ENCODE measurements around the gene HEPACAM. TPM values are rescaled to one million over a fixed set of nuclear protein-coding genes. Genes with fewer than 3 reads are reported as not detected.

HEPACAM gene
- total RNA-seq, 1 donor from 2014 or later = 0.08 TPM

- Mint-ChIP-seq H3K27me3 (ENCODE audit: unreplicated experiment) (no peaks in the 10 kb centered on the region), H3K9me3 (ENCODE audit: unreplicated experiment) (no peaks in the 10 kb centered on the region), H3K27ac (ENCODE audit: unreplicated experiment) (no peak overlapping the region), H3K4me1 (ENCODE audit: unreplicated experiment) (no peaks in the 10 kb centered on the region), H3K36me3 (ENCODE audit: low read depth, unreplicated experiment) (no peaks in the 10 kb centered on the region), H3K4me3 (ENCODE audit: unreplicated experiment) (no peak overlapping the region)
- DNase-seq (ENCODE audit: low spot score) = peak; percentile 31
- peak; percentile 51 for TF ChIP-seq CTCF (IDR thresholded peaks at IDR 0.05; ENCODE audit: unreplicated experiment)
Measured at GRCh38 chr11:124961972-124962609, 26.2 kb upstream of the HEPACAM start.

- no peaks in the 10 kb centered on the region for H3K4me1 Mint-ChIP-seq (ENCODE audit: unreplicated experiment)
- no peak for TF ChIP-seq CTCF (IDR thresholded peaks at IDR 0.05; ENCODE audit: unreplicated experiment)
- H3K27ac Mint-ChIP-seq (ENCODE audit: unreplicated experiment) = no peak overlapping the region
- H3K27me3 Mint-ChIP-seq (ENCODE audit: unreplicated experiment) = no peaks in the 10 kb centered on the region
- DNase-seq (ENCODE audit: low spot score) = no peak
- no peaks in the 10 kb centered on the region for H3K9me3 Mint-ChIP-seq (ENCODE audit: unreplicated experiment)
- H3K36me3 Mint-ChIP-seq (ENCODE audit: low read depth, unreplicated experiment) = no peaks in the 10 kb centered on the region
- H3K4me3 Mint-ChIP-seq (ENCODE audit: unreplicated experiment) = no peak overlapping the region
Measured at GRCh38 chr11:124955035-124955434, 19.2 kb upstream of the HEPACAM start.

GRCh38 chr11:124954590-124954955 lies 18.7 kb upstream of the HEPACAM start:
- H3K27ac Mint-ChIP-seq (ENCODE audit: unreplicated experiment) = no peak overlapping the region
- H3K27me3 Mint-ChIP-seq (ENCODE audit: unreplicated experiment) = no peaks in the 10 kb centered on the region
- H3K36me3 Mint-ChIP-seq (ENCODE audit: low read depth, unreplicated experiment) = no peaks in the 10 kb centered on the region
- no peak for TF ChIP-seq CTCF (IDR thresholded peaks at IDR 0.05; ENCODE audit: unreplicated experiment)
- H3K9me3 Mint-ChIP-seq (ENCODE audit: unreplicated experiment) = no peaks in the 10 kb centered on the region
- H3K4me1 Mint-ChIP-seq (ENCODE audit: unreplicated experiment) = no peaks in the 10 kb centered on the region
- DNase-seq (ENCODE audit: low spot score) = no peak
- no peak overlapping the region for H3K4me3 Mint-ChIP-seq (ENCODE audit: unreplicated experiment)

GRCh38 chr11:124953753-124954589 lies 18.1 kb upstream of the HEPACAM start, which contains the start of gene CCDC15:
Gene CCDC15 (plus strand): TSS chr11:124954202. CDS start chr11:124954733, 531 bp downstream.
- peak; percentile 96 for DNase-seq (ENCODE audit: low spot score)
- H3K27me3 Mint-ChIP-seq (ENCODE audit: unreplicated experiment) = no peaks in the 10 kb centered on the region
- H3K4me3 Mint-ChIP-seq (ENCODE audit: unreplicated experiment) = no peak within 1 kb of the TSS
- H3K36me3 Mint-ChIP-seq (ENCODE audit: low read depth, unreplicated experiment) = no peaks in the 10 kb centered on the region
- H3K4me1 Mint-ChIP-seq (ENCODE audit: unreplicated experiment) = no peaks in the 10 kb centered on the region
- no peaks in the 10 kb centered on the region for H3K9me3 Mint-ChIP-seq (ENCODE audit: unreplicated experiment)
- H3K27ac Mint-ChIP-seq (ENCODE audit: unreplicated experiment) = no peak within 1 kb of the TSS
- no peak for TF ChIP-seq CTCF (IDR thresholded peaks at IDR 0.05; ENCODE audit: unreplicated experiment)

- Mint-ChIP-seq H3K36me3 (ENCODE audit: low read depth, unreplicated experiment) (no peaks in the 10 kb centered on the region), H3K27me3 (ENCODE audit: unreplicated experiment) (peaks cover 2% of the 10 kb centered on the region), H3K27ac (ENCODE audit: unreplicated experiment) (no peak overlapping the region), H3K9me3 (ENCODE audit: unreplicated experiment) (no peaks in the 10 kb centered on the region), H3K4me3 (ENCODE audit: unreplicated experiment) (no peak overlapping the region), H3K4me1 (ENCODE audit: unreplicated experiment) (no peaks in the 10 kb centered on the region)
- no peak for DNase-seq (ENCODE audit: low spot score)
- no peak for TF ChIP-seq CTCF (IDR thresholded peaks at IDR 0.05; ENCODE audit: unreplicated experiment)
Measured at GRCh38 chr11:124951341-124951740, 15.5 kb upstream of the HEPACAM start.

All from endothelial cell (in vitro differentiated cells).